G401 (cell line): ENCODE measurements around the gene DNM3. TPM values are rescaled to one million over a fixed set of nuclear protein-coding genes. Genes with fewer than 3 reads are reported as not detected.

Experiments used
- DNase-seq: peaks from one replicate; pipeline ENCODE4 v3.0.0-alpha.2; 2015; ENCODE audit warnings: low spot score
- in situ Hi-C: cut with HindIII; loops from 2 replicates; pipeline ENCODE4 v1.10.0; 2016; ENCODE audit warnings: low sequenced_read_pairs, mixed read lengths
- total RNA-seq: library from RNA; depleted of rRNA; stranded (reverse); fragments of >200 nt; shearing (Covaris generic); gene quantifications from 2 replicates; pipeline ENCODE4 v1.2.3, GENCODE V29; 2014

DNM3 gene
- total RNA-seq, 1 experiment from 2014 or later = 8.3 TPM

GRCh38 chr1:172269084-172269483, 427.8 kb downstream of the DNM3 start:
- DNase-seq = no peak
- in situ Hi-C loops = no loop called here

- in situ Hi-C loops = no loop called here
- no peak for DNase-seq
Measured at GRCh38 chr1:172269644-172270043, 428.3 kb downstream of the DNM3 start.

- in situ Hi-C loops = no loop called here
- no peak for DNase-seq
Measured at GRCh38 chr1:172270605-172271004, 429.3 kb downstream of the DNM3 start.

- in situ Hi-C loops = no loop called here
- DNase-seq = no peak
Measured at GRCh38 chr1:172272087-172272486, 430.8 kb downstream of the DNM3 start.

GRCh38 chr1:172273647-172274396, 432.5 kb downstream of the DNM3 start:
- no peak for DNase-seq
- in situ Hi-C loops = no loop called here

GRCh38 chr1:172275478-172275877, 434.2 kb downstream of the DNM3 start:
- in situ Hi-C loops = no loop called here
- no peak for DNase-seq

- in situ Hi-C loops = no loop called here
- no peak for DNase-seq
Measured at GRCh38 chr1:172276120-172276818, 435.0 kb downstream of the DNM3 start.

- in situ Hi-C loops = no loop called here
- no peak for DNase-seq
Measured at GRCh38 chr1:172277275-172277674, 436.0 kb downstream of the DNM3 start.

GRCh38 chr1:172277989-172278388, 436.7 kb downstream of the DNM3 start:
- in situ Hi-C loops = no loop called here

GRCh38 chr1:172278478-172278877, 437.2 kb downstream of the DNM3 start:
- in situ Hi-C loops = no loop called here
- no peak for DNase-seq

More at GRCh38 chr1:172277989-172278388, 436.7 kb downstream of the DNM3 start:
- no peak for DNase-seq

- no peak for DNase-seq
- in situ Hi-C loops = no loop called here
Measured at GRCh38 chr1:172279939-172280636, 438.8 kb downstream of the DNM3 start.

- in situ Hi-C loops = no loop called here
Measured at GRCh38 chr1:172283766-172284165, 442.5 kb downstream of the DNM3 start.

GRCh38 chr1:172286629-172287076, 445.4 kb downstream of the DNM3 start:
- in situ Hi-C loops = no loop called here
- peak; percentile 41 for DNase-seq

More at GRCh38 chr1:172283766-172284165, 442.5 kb downstream of the DNM3 start:
- DNase-seq = no peak

- in situ Hi-C loops = no loop called here
- DNase-seq = peak; percentile 57
Measured at GRCh38 chr1:172287208-172287607, 445.9 kb downstream of the DNM3 start.

GRCh38 chr1:172288581-172288980, 447.3 kb downstream of the DNM3 start:
- in situ Hi-C loops = no loop called here
- no peak for DNase-seq

- DNase-seq = no peak
- in situ Hi-C loops = no loop called here
Measured at GRCh38 chr1:172289448-172289847, 448.1 kb downstream of the DNM3 start.

GRCh38 chr1:172292840-172293239, 451.5 kb downstream of the DNM3 start:
- no peak for DNase-seq
- in situ Hi-C loops = no loop called here

- no peak for DNase-seq
- in situ Hi-C loops = no loop called here
Measured at GRCh38 chr1:172293429-172293828, 452.1 kb downstream of the DNM3 start.

- in situ Hi-C loops = no loop called here
- no peak for DNase-seq
Measured at GRCh38 chr1:172298141-172298540, 456.8 kb downstream of the DNM3 start.

- in situ Hi-C loops = no loop called here
Measured at GRCh38 chr1:172298911-172299310, 457.6 kb downstream of the DNM3 start.

More at GRCh38 chr1:172298911-172299310, 457.6 kb downstream of the DNM3 start:
- DNase-seq = no peak
